Astrocyte (in vitro differentiated cells and primary cell): Measurements from ENCODE around the gene RNASE13. TPM values are rescaled to one million over a fixed set of nuclear protein-coding genes. Genes with fewer than 3 reads are reported as not detected.

Experiments used
- DNase-seq: peaks from one replicate; pipeline ENCODE4 v3.0.0-alpha.2; 2010; ENCODE audit warnings: low read depth
- FAIRE-seq: peaks from 2 replicates; lab custom pipeline; 2011; peaks lifted over from hg19 to GRCh38; lab: Jason Lieb, UNC
- H2AFZ ChIP-seq: 2 replicates; pipeline ENCODE4 v1.6.0; 2012; ENCODE audit warnings: low read depth, low read length, inconsistent platforms
- H3K27ac ChIP-seq: 2 replicates; pipeline ENCODE4 v1.5.1; 2011; ENCODE audit warnings: low read depth, low read length, inconsistent platforms
- H3K27me3 ChIP-seq: 2 replicates; pipeline ENCODE4 v1.6.0; 2011; ENCODE audit warnings: low read length, inconsistent platforms; ENCODE audit not compliant: insufficient read depth
- H3K36me3 ChIP-seq: 2 replicates; pipeline ENCODE4 v1.5.1; 2011; ENCODE audit warnings: low read length, inconsistent platforms; ENCODE audit not compliant: insufficient read depth
- H3K4me1 ChIP-seq: 2 replicates; pipeline ENCODE4 v1.5.1; 2011; ENCODE audit warnings: low read length, inconsistent platforms; ENCODE audit not compliant: insufficient read depth
- H3K4me2 ChIP-seq: 2 replicates; pipeline ENCODE4 v1.6.0; 2012; ENCODE audit warnings: low read length, inconsistent platforms
- H3K4me3 ChIP-seq: 2 replicates; pipeline ENCODE4 v1.5.1; 2011; ENCODE audit warnings: low read depth, mild to moderate bottlenecking, low read length, inconsistent platforms; ENCODE audit not compliant: insufficient read depth
- H3K79me2 ChIP-seq: 2 replicates; pipeline ENCODE4 v1.6.0; 2012; ENCODE audit warnings: mild to moderate bottlenecking, low read length, inconsistent platforms; ENCODE audit not compliant: insufficient read depth
- H3K9ac ChIP-seq: 2 replicates; pipeline ENCODE4 v1.6.0; 2012; ENCODE audit warnings: mild to moderate bottlenecking, low read length, inconsistent platforms
- H3K9me3 ChIP-seq: 2 replicates; pipeline ENCODE4 v1.5.1; 2012; ENCODE audit warnings: low read depth, mild to moderate bottlenecking, low read length, inconsistent platforms; ENCODE audit not compliant: insufficient read depth
- H4K20me1 ChIP-seq: 2 replicates; pipeline ENCODE4 v1.6.0; 2012; ENCODE audit warnings: low read length, inconsistent platforms; ENCODE audit not compliant: insufficient read depth
- H3K27ac Mint-ChIP-seq: one replicate; pipeline ENCODE4 v1.8.0; 2021; ENCODE audit warnings: mild to moderate bottlenecking, mixed read lengths; ENCODE audit not compliant: unreplicated experiment
- H3K27me3 Mint-ChIP-seq: one replicate; pipeline ENCODE4 v1.8.0; 2021; ENCODE audit warnings: low read depth, mixed read lengths; ENCODE audit not compliant: unreplicated experiment
- H3K36me3 Mint-ChIP-seq: one replicate; pipeline ENCODE4 v1.8.0; 2021; ENCODE audit warnings: low read depth, mixed read lengths; ENCODE audit not compliant: unreplicated experiment
- H3K4me1 Mint-ChIP-seq: one replicate; pipeline ENCODE4 v1.8.0; 2021; ENCODE audit warnings: low read depth, mixed read lengths; ENCODE audit not compliant: unreplicated experiment
- H3K4me3 Mint-ChIP-seq: one replicate; pipeline ENCODE4 v1.8.0; 2021; ENCODE audit warnings: mild to moderate bottlenecking, moderate library complexity, mixed read lengths; ENCODE audit not compliant: unreplicated experiment
- H3K9me3 Mint-ChIP-seq: one replicate; pipeline ENCODE4 v1.8.0; 2021; ENCODE audit warnings: mild to moderate bottlenecking, mixed read lengths; ENCODE audit not compliant: unreplicated experiment
- CTCF ChIP-seq: IDR thresholded peaks from 2 replicates; pipeline ENCODE4 v1.5.1; 2011; ENCODE audit warnings: low read depth, mild to moderate bottlenecking, inconsistent platforms, low read length, moderate library complexity; ENCODE audit not compliant: insufficient read depth
- EZH2 ChIP-seq: IDR thresholded peaks from 2 replicates; pipeline ENCODE4 v1.6.1; 2012; ENCODE audit warnings: mild to moderate bottlenecking, low read length, inconsistent platforms; ENCODE audit not compliant: insufficient read depth
- total RNA-seq: library from RNA; stranded (reverse); gene quantifications from 2 replicates; pipeline ENCODE4 v1.2.1, GENCODE V29; 2021

RNASE13 gene
- total RNA-seq, 1 donor from 2014 or later: not detected

DNA sequence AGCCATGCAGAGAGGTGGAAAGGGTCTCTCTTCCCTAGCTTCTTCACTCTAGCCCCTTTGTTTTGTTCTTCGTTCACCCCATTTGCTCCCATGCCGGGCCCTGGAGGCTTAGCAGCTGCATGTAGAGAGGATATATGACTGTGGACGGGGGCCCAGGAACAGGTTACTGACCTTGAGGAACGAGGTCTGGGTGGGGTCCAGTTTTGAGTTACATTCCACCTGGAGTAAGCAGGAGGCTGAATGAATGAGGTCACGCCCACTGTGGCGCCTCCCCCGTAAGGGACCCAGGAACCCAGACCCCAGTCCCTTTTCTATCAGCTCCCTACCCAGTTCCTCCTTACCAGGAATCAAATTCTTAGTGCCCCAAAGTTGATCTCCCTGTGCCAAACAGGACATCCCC is 16.3 kb downstream of the RNASE13 start:
- H3K27ac Mint-ChIP-seq: no peak overlapping the region
- no peak overlapping the region for H3K4me3 Mint-ChIP-seq
- FAIRE-seq: no peak

GRCh38 chr14:21017528-21018245 is 16.9 kb downstream of the RNASE13 start:
- peaks cover 22% of the 10 kb centered on the region for H3K27me3 Mint-ChIP-seq
- H3K4me1 Mint-ChIP-seq: peaks cover 12% of the 10 kb centered on the region
- Histone ChIP-seq H3K27ac (no peak overlapping the region), H3K4me3 (no peak overlapping the region), H3K27me3 (peaks cover 14% of the 10 kb centered on the region), H3K4me1 (peaks cover 4% of the 10 kb centered on the region), H3K36me3 (no peaks in the 10 kb centered on the region), H3K9me3 (no peaks in the 10 kb centered on the region), H3K4me2 (no peak overlapping the region), H3K9ac (no peak overlapping the region), H3K79me2 (no peaks in the 10 kb centered on the region), H4K20me1 (no peaks in the 10 kb centered on the region), H2AFZ (no peak overlapping the region)
- no peak for FAIRE-seq
- H3K9me3 Mint-ChIP-seq: peaks cover 5% of the 10 kb centered on the region
- DNase-seq: no peak
- peaks cover 8% of the 10 kb centered on the region for H3K36me3 Mint-ChIP-seq
- H3K4me3 Mint-ChIP-seq: no peak overlapping the region
- TF ChIP-seq EZH2 (no peak), CTCF (no peak)
- no peak overlapping the region for H3K27ac Mint-ChIP-seq

More for the DNA sequence above, 16.3 kb downstream of the RNASE13 start:
- DNase-seq: no peak
- no peak overlapping the region for H3K4me3 ChIP-seq
- peaks cover 12% of the 10 kb centered on the region for H3K4me1 Mint-ChIP-seq
- peaks cover 8% of the 10 kb centered on the region for H3K36me3 Mint-ChIP-seq
- H3K27me3 Mint-ChIP-seq: peaks cover 23% of the 10 kb centered on the region
- H3K9me3 ChIP-seq: no peaks in the 10 kb centered on the region
- no peaks in the 10 kb centered on the region for H3K36me3 ChIP-seq
- H3K9ac ChIP-seq: no peak overlapping the region
- H3K27me3 ChIP-seq: peaks cover 14% of the 10 kb centered on the region
- H3K4me1 ChIP-seq: peaks cover 4% of the 10 kb centered on the region
- no peak overlapping the region for H2AFZ ChIP-seq
- no peaks in the 10 kb centered on the region for H3K79me2 ChIP-seq
- H3K27ac ChIP-seq: no peak overlapping the region
- no peak for TF ChIP-seq CTCF
- no peak for TF ChIP-seq EZH2
- H3K4me2 ChIP-seq: no peak overlapping the region
- no peaks in the 10 kb centered on the region for H4K20me1 ChIP-seq
- H3K9me3 Mint-ChIP-seq: peaks cover 5% of the 10 kb centered on the region
